IPS-18a (cell line): ENCODE results near the gene SYNPO2.

Experiments used
- H3K27ac ChIP-seq: one replicate; pipeline ENCODE4 v1.5.1; 2013; ENCODE audit warnings: low read length
- H3K27me3 ChIP-seq: one replicate; pipeline ENCODE4 v1.6.1; 2013; ENCODE audit warnings: mild to moderate bottlenecking, low read length; ENCODE audit not compliant: control insufficient read depth, insufficient read depth
- H3K36me3 ChIP-seq: one replicate; pipeline ENCODE4 v1.6.1; 2013; ENCODE audit warnings: low read depth, low read length; ENCODE audit not compliant: control insufficient read depth
- H3K4me1 ChIP-seq: one replicate; pipeline ENCODE4 v1.6.1; 2013; ENCODE audit warnings: low read depth, low read length; ENCODE audit not compliant: control insufficient read depth
- H3K4me3 ChIP-seq: one replicate; pipeline ENCODE4 v1.5.1; 2013; ENCODE audit warnings: low read length
- H3K9ac ChIP-seq: one replicate; pipeline ENCODE4 v1.6.1; 2013; ENCODE audit warnings: mild to moderate bottlenecking, low read length, moderate library complexity
- H3K9me3 ChIP-seq: one replicate; pipeline ENCODE4 v1.6.1; 2013; ENCODE audit warnings: low read depth, low read length; ENCODE audit not compliant: control insufficient read depth

SYNPO2 gene

DNA sequence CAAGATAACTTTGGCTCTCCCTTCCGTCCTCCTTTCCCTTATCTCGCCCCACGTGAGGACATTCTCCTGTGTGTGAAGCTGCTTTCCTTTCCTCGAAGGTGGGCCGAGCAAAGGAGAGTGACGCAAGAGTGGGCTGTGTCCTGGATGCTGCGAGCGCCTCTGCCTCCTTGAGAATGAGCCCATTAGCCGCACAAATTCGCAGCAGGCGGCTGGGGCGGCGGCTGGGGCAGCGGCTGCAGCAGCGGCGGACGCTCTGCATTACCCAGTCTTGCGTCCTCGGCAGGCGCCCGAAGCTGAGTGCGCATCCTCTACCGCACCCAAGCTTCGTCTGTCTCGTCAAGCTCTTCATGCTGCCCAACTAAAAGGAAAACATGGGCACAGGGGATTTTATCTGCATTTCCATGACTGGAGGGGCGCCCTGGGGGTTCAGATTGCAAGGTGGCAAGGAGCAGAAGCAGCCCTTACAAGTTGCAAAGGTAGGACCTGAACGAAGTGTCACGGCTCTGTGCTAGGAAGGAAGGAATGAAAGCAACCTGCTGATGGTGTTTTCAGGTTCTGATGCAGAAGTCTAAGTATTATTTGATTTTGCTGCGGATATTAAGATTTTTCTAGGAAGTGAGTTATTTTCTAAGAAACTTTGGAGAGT is at the start of gene SYNPO2:
SYNPO2 (plus strand) TSS at position 189 of the 646 bp plus-strand sequence; CDS start at position 372, 183 bp downstream.
- Histone ChIP-seq H3K9me3 (no peaks in the 10 kb centered on the region), H3K27me3 (peaks cover 15% of the 10 kb centered on the region), H3K4me1 (peaks cover 13% of the 10 kb centered on the region), H3K9ac (peak within 1 kb of the TSS; percentile 41), H3K27ac (no peak within 1 kb of the TSS), H3K4me3 (peak within 1 kb of the TSS; percentile 63), H3K36me3 (no peaks in the 10 kb centered on the region)

- no peak overlapping the region for H3K9ac ChIP-seq
- H3K4me1 ChIP-seq: peaks cover 17% of the 10 kb centered on the region
- no peaks in the 10 kb centered on the region for H3K9me3 ChIP-seq
- no peaks in the 10 kb centered on the region for H3K36me3 ChIP-seq
- H3K27me3 ChIP-seq: no peaks in the 10 kb centered on the region
- H3K4me3 ChIP-seq: no peak overlapping the region
- no peak overlapping the region for H3K27ac ChIP-seq
Measured at GRCh38 chr4:118839221-118839927, 49.3 kb upstream of the SYNPO2 start.

DNA sequence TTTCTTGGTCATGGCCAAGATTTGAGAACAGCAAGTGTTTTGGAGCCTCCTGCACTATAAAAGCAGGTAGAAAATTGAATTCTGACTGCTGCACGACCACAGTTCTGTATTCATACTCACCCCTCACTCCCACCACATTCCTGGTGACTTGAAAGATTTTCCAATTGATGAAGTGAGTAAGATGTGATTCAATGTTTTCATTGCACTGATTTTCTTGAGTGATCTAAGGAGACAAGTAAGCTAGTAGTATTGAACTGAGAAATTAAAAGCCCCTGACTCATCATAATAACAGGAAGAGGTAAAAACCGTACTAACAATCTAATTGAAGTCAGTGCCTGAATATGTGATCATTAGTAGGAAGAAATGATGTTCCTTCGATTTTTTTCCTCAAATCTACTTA is 46.6 kb upstream of the SYNPO2 start:
- no peaks in the 10 kb centered on the region for H3K9me3 ChIP-seq
- no peaks in the 10 kb centered on the region for H3K36me3 ChIP-seq
- H3K9ac ChIP-seq: no peak overlapping the region
- H3K4me3 ChIP-seq: no peak overlapping the region
- no peak overlapping the region for H3K27ac ChIP-seq
- no peaks in the 10 kb centered on the region for H3K27me3 ChIP-seq
- peaks cover 14% of the 10 kb centered on the region for H3K4me1 ChIP-seq

DNA sequence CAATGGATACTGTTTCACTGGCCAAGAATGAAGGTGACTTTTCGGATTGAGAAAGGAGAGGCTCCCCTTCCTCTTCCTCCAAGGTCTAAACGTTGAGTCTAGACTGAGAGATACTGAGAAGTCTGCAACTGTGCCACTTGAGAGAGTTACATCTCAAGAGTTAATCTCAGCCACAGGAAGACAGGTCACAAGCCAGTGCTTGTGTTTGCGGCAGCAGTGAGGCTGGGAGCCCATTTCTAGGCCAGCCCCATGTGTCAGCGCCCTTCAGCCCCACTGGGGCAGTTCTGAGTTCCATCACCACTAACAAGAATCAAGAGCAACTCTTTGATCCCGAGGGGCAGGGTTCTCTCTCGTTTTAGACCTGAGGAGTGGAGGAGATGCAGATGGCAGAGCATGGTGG is 45.4 kb upstream of the SYNPO2 start:
- Histone ChIP-seq H3K4me3 (no peak overlapping the region), H3K9ac (no peak overlapping the region), H3K27ac (no peak overlapping the region), H3K9me3 (no peaks in the 10 kb centered on the region), H3K36me3 (no peaks in the 10 kb centered on the region), H3K27me3 (no peaks in the 10 kb centered on the region), H3K4me1 (peaks cover 14% of the 10 kb centered on the region)

DNA sequence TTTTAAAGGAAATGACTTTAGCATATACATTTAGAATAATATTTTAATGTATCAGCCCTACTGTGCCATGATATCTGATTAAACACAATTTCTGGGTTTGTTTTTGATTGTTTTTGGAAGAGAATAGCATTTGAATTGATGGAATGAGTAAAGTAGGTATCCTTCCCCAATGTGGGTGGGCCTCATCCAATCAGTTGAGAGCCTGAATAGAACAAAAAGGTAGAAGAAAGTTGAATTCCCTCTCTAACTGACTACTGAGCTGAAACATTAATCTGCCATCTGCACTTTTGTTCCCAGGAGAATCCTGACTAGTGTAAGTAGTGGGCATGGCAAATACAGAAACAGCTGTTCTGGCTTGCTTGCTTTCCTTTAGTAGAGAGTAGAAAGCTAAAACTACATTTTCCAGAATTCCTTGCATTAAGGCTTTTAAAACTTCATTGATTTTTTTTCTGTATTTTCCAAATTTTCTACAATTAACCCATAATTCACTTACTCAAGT is 43.1 kb upstream of the SYNPO2 start:
- H3K4me1 ChIP-seq: peaks cover 34% of the 10 kb centered on the region
- H3K9ac ChIP-seq: no peak overlapping the region
- no peaks in the 10 kb centered on the region for H3K36me3 ChIP-seq
- no peaks in the 10 kb centered on the region for H3K9me3 ChIP-seq
- H3K4me3 ChIP-seq: no peak overlapping the region
- no peaks in the 10 kb centered on the region for H3K27me3 ChIP-seq
- H3K27ac ChIP-seq: no peak overlapping the region

DNA sequence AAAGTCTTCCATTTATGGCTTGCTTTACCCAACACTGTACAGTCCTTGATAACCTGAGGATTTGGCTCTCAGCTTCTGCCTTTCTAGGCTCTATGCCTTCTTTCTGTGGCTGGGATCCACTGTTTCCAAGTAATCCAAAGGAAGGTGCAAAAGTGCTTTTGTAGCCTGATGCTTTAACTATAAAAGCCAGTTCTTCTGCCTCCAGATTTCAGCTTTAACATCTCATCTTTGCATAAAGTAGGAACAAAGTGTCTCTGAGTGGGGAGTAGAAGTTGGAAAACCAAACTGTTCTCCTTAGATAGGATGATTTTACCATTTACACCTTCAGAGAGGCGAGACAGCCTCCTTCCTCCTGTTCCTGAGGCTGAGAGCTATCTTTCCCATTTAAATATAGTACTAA is 41.7 kb upstream of the SYNPO2 start:
- no peak overlapping the region for H3K27ac ChIP-seq
- H3K4me1 ChIP-seq: peaks cover 36% of the 10 kb centered on the region
- no peaks in the 10 kb centered on the region for H3K27me3 ChIP-seq
- no peak overlapping the region for H3K4me3 ChIP-seq
- no peaks in the 10 kb centered on the region for H3K36me3 ChIP-seq
- H3K9me3 ChIP-seq: no peaks in the 10 kb centered on the region
- no peak overlapping the region for H3K9ac ChIP-seq

GRCh38 chr4:118848242-118848641 is 40.4 kb upstream of the SYNPO2 start:
- Histone ChIP-seq H3K27me3 (no peaks in the 10 kb centered on the region), H3K36me3 (no peaks in the 10 kb centered on the region), H3K4me3 (no peak overlapping the region), H3K9me3 (no peaks in the 10 kb centered on the region), H3K27ac (peak overlapping the region; percentile 48), H3K9ac (no peak overlapping the region), H3K4me1 (peaks cover 49% of the 10 kb centered on the region)

- Histone ChIP-seq H3K4me1 (peaks cover 54% of the 10 kb centered on the region), H3K36me3 (no peaks in the 10 kb centered on the region), H3K27me3 (no peaks in the 10 kb centered on the region), H3K9ac (peak overlapping the region; percentile 10), H3K27ac (peak overlapping the region; percentile 59), H3K9me3 (no peaks in the 10 kb centered on the region), H3K4me3 (peak overlapping the region; percentile 91)
Measured at GRCh38 chr4:118848901-118849300, 39.8 kb upstream of the SYNPO2 start.

GRCh38 chr4:118849867-118850487 is 38.7 kb upstream of the SYNPO2 start:
- Histone ChIP-seq H3K4me3 (peak overlapping the region; percentile 91), H3K9ac (peak overlapping the region; percentile 71), H3K4me1 (peaks cover 56% of the 10 kb centered on the region), H3K27ac (peak overlapping the region; percentile 66), H3K9me3 (no peaks in the 10 kb centered on the region), H3K36me3 (no peaks in the 10 kb centered on the region), H3K27me3 (no peaks in the 10 kb centered on the region)

GRCh38 chr4:118850488-118851173 is 38.0 kb upstream of the SYNPO2 start:
- Histone ChIP-seq H3K4me3 (peak overlapping the region; percentile 91), H3K27ac (peak overlapping the region; percentile 66), H3K9me3 (no peaks in the 10 kb centered on the region), H3K9ac (peak overlapping the region; percentile 71), H3K4me1 (peaks cover 60% of the 10 kb centered on the region), H3K36me3 (no peaks in the 10 kb centered on the region), H3K27me3 (no peaks in the 10 kb centered on the region)

GRCh38 chr4:118857760-118858159 is 30.9 kb upstream of the SYNPO2 start:
- no peak overlapping the region for H3K9ac ChIP-seq
- H3K27ac ChIP-seq: no peak overlapping the region
- no peaks in the 10 kb centered on the region for H3K36me3 ChIP-seq
- peaks cover 16% of the 10 kb centered on the region for H3K4me1 ChIP-seq
- no peaks in the 10 kb centered on the region for H3K9me3 ChIP-seq
- no peak overlapping the region for H3K4me3 ChIP-seq
- H3K27me3 ChIP-seq: no peaks in the 10 kb centered on the region
